ENCODE measurements around the gene RHAG. TPM values are rescaled to one million over a fixed set of nuclear protein-coding genes. Genes with fewer than 3 reads are reported as not detected.

Gene RHAG
- under 1 TPM in 1 of 4 donors, not detected in 3; 0.19 TPM for total RNA-seq

DNA sequence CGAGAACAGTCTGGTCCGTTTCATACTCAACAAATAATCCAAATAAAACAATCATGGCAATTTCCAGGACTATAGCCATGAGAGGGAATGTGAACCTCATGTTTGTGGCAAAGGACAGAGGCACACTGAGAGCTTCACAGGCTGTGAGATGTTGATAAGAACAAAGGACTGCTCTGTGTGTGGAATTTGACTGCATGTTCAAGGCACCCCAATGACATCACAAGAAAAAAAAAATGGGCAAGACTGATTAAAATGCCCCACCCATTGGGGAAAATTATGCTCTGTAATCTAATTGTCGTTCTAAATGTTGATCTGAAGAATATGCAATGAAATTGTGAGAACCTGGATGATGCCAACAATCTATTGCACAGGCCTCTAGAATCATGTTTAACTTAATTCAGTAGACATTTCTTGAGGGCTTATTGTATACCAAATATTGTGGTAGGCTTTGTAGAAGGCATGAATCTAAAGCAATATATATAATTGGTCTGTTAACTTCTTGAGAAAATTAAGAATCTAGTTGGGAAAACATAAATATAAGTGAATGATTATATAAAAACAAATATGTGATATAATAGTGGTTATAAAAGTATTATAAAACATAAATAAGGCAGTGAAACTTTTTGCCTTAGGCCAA lies at the start of gene RHAG:
TSS of gene RHAG (minus strand) at position 127 of the 637 bp plus-strand sequence. CDS start at position 100, 27 bp downstream.
- Histone ChIP-seq H3K27ac (no peak within 1 kb of the TSS), H3K27me3 (no peaks in the 10 kb centered on the region), H3K9me3 (no peaks in the 10 kb centered on the region), H3K4me1 (no peaks in the 10 kb centered on the region), H3K36me3 (no peaks in the 10 kb centered on the region), H3K4me3 (no peak within 1 kb of the TSS)
- WGBS, 2 donors, result 51 to 52% methylated on average over 3 of the region's 3 CpGs
- intact Hi-C loops (cut with DNase I), result no loop called here
- no peak for DNase-seq
- TF ChIP-seq POLR2A (IDR thresholded peaks at IDR 0.05), result no peak
- TF ChIP-seq, protein P1, sequence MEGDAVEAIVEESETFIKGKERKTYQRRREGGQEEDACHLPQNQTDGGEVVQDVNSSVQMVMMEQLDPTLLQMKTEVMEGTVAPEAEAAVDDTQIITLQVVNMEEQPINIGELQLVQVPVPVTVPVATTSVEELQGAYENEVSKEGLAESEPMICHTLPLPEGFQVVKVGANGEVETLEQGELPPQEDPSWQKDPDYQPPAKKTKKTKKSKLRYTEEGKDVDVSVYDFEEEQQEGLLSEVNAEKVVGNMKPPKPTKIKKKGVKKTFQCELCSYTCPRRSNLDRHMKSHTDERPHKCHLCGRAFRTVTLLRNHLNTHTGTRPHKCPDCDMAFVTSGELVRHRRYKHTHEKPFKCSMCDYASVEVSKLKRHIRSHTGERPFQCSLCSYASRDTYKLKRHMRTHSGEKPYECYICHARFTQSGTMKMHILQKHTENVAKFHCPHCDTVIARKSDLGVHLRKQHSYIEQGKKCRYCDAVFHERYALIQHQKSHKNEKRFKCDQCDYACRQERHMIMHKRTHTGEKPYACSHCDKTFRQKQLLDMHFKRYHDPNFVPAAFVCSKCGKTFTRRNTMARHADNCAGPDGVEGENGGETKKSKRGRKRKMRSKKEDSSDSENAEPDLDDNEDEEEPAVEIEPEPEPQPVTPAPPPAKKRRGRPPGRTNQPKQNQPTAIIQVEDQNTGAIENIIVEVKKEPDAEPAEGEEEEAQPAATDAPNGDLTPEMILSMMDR (IDR thresholded peaks at IDR 0.05), result no peak

DNA sequence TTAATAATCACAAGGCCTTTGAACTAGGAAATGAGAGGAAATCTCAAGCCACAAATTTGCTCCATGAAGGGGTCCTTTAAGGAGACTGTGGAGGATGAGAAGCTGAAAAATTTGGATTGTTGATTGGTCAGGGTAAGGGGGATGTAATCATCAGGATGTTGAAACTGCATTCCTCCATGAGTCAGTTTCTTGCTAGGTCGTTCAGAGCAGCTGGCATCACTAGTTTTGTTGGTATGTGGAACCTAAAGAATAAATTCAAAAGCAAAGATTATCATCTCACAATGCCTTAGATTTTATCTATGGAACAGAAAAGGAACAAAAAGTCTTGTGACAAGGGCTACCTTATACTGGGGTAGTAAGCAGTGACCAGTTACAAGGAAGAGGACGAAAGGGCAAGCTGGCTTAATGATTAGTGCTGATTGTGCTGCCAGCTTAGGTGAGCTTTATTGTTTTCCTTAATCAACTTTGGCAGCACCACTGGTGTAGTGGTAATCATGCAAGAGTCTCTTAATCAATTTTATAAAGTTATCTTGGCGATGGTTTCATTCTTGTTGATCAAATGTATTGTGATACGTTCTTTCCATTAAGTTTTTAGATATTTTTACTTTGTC lies 40.1 kb upstream of the RHAG start:
- intact Hi-C loops (cut with DNase I), result no loop called here
- no peaks in the 10 kb centered on the region for H3K36me3 ChIP-seq
- 49 to 67% methylated on average over 4 of the region's 4 CpGs for WGBS, 2 donors
- TF ChIP-seq POLR2A (IDR thresholded peaks at IDR 0.05), result no peak
- TF ChIP-seq, protein P1 (IDR thresholded peaks at IDR 0.05), result no peak
- no peak overlapping the region for H3K4me3 ChIP-seq
- H3K4me1 ChIP-seq, result no peaks in the 10 kb centered on the region
- H3K27ac ChIP-seq, result no peak overlapping the region
- no peak for DNase-seq
- H3K27me3 ChIP-seq, result no peaks in the 10 kb centered on the region
- H3K9me3 ChIP-seq, result no peaks in the 10 kb centered on the region

DNA sequence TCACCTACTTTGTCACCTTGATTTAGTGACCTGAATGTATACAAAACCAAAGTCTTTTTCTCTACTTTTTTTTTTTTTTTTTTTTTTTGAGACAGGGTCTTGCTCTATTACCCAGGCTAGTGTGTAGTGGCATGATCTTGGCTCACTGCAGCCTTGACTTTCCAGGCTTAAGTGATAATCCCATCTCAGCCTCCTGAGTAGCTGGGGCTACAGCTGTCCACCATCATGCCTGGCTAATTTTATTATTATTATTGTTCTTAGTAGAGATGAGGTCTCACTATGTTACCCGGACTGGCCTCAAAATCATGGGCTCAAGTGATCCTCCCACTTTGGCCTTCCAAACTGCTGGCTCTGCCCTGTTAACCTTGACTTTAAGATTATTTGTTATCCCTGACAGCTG lies 39.2 kb upstream of the RHAG start:
- no peaks in the 10 kb centered on the region for H3K4me1 ChIP-seq
- H3K27ac ChIP-seq, result no peak overlapping the region
- H3K36me3 ChIP-seq, result no peaks in the 10 kb centered on the region
- intact Hi-C loops (cut with DNase I), result no loop called here
- H3K9me3 ChIP-seq, result no peaks in the 10 kb centered on the region
- H3K4me3 ChIP-seq, result no peak overlapping the region
- no peaks in the 10 kb centered on the region for H3K27me3 ChIP-seq
- TF ChIP-seq POLR2A (IDR thresholded peaks at IDR 0.05), result no peak
- TF ChIP-seq, protein P1 (IDR thresholded peaks at IDR 0.05), result no peak
- no peak for DNase-seq
- WGBS, 2 donors, result 64 to 100% methylated on average over 1 of the region's 1 CpG

DNA sequence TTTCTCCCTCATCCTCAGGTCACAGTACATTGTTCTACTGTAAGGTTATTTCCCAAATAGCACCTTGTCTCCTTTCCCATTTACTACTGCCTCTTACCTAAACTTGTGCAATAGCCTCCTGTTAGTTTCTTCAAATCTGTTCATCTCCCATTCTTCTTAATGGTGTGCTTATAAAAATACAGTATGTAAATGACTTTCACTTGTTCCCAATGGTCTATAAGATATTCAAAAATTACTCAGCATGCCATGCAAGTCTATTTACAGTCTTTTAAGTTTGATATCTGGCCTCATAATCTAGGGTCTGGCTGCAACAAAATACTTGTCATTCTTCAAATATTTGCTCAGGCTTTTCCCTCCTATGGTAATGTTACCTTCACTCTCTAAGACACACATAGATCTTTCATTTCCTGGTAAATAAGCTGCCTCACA lies 31.5 kb upstream of the RHAG start:
- Histone ChIP-seq H3K9me3 (no peaks in the 10 kb centered on the region), H3K36me3 (no peaks in the 10 kb centered on the region), H3K4me3 (no peak overlapping the region), H3K4me1 (no peaks in the 10 kb centered on the region), H3K27ac (no peak overlapping the region), H3K27me3 (no peaks in the 10 kb centered on the region)
- TF ChIP-seq, protein P1 (IDR thresholded peaks at IDR 0.05), result no peak
- TF ChIP-seq POLR2A (IDR thresholded peaks at IDR 0.05), result no peak
- intact Hi-C loops (cut with DNase I), result no loop called here
- DNase-seq, result no peak

DNA sequence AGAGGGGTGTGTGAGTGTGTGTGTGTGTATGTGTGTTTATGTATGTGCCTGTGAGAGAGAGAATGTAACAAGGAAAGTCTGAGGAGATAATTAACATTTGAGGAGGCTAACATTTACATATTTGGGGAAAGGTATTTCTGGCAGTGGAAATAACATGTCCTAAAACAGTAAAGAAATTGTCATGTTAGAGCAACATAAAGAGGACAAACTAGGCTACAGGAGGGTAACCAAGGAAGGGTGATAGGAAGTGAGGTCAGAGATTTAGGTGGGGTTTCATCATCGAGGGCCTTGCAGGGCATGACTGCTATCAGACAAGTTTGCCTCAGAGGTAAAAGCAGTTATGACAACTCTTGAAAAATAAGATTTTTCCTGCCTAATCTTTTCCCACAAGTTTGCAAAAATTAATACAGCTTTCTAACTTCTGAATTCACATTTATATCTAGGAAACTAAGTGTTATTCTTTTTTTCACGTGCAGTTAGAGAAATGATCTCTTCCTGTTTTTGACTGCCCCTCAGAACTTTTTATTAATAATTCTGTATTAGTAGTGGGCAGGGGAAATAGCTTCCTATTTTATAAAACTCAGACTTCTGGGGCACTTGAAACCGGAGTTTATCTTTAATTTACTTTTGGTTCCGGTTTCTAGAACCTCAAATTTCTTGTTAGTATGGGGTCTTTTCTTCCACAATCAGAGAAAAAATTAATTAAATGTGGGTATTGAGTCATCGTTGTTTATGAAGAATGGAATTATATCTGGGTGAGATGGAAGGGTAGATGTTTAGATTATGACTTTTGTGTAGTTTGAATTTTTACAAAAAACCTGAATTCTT lies 30.5 kb upstream of the RHAG start:
- H3K4me3 ChIP-seq, result no peak overlapping the region
- H3K4me1 ChIP-seq, result no peaks in the 10 kb centered on the region
- H3K27me3 ChIP-seq, result no peaks in the 10 kb centered on the region
- WGBS, 2 donors, result 42 to 56% methylated on average over 5 of the region's 5 CpGs
- H3K27ac ChIP-seq, result no peak overlapping the region
- no peaks in the 10 kb centered on the region for H3K36me3 ChIP-seq
- no peaks in the 10 kb centered on the region for H3K9me3 ChIP-seq
- no peak for TF ChIP-seq POLR2A (IDR thresholded peaks at IDR 0.05)
- TF ChIP-seq, protein P1 (IDR thresholded peaks at IDR 0.05), result no peak
- intact Hi-C loops (cut with DNase I), result no loop called here
- DNase-seq, result no peak
